Vagina (tissue), 2 donors: Measurements from ENCODE around the gene SAMD4B. TPM values are rescaled to one million over a fixed set of nuclear protein-coding genes. Genes with fewer than 3 reads are reported as not detected.
A peak's percentile ranks its signal among the peaks of the same experiment; 100 is the strongest.

Experiments
- DNase-seq, 2 donors: peaks; one replicate each; pipeline ENCODE4 v3.0.0-alpha.2; 2017; ENCODE audit errors: extremely low spot score in 2 of 2
- H3K27ac ChIP-seq: fragments of 200-600 bp; sonication (generic); one replicate; pipeline ENCODE4 v1.5.1; 2019
- H3K27me3 ChIP-seq: fragments of 200-600 bp; sonication (generic); one replicate; pipeline ENCODE4 v1.5.1; 2019
- H3K36me3 ChIP-seq, 2 donors: fragments of 200-600 bp; sonication (generic); one replicate each; pipeline ENCODE4 v1.5.1; 2017 to 2019
- H3K4me1 ChIP-seq: fragments of 200-600 bp; sonication (generic); one replicate; pipeline ENCODE4 v1.5.1; 2019
- H3K4me3 ChIP-seq, 2 donors: fragments of 200-600 bp; sonication (generic); 1 replicate in 1 of 2; 2 replicates in 1 of 2; pipeline ENCODE4 v1.5.1; 2016 to 2019
- H3K9me3 ChIP-seq: fragments of 200-600 bp; sonication (generic); one replicate; pipeline ENCODE4 v1.5.1; 2019
- CTCF ChIP-seq, 3 experiments: fragments of 450-650 bp in 2 of 3; fragments of 200-600 bp in 1 of 3; sonication (generic) in 1 of 3; IDR thresholded peaks; one replicate each; pipeline ENCODE4 v1.5.1; 2017 to 2019; ENCODE audit warnings: antibody characterized with exemption in 3 of 3, mild to moderate bottlenecking in 2 of 3, moderate library complexity in 2 of 3
- POLR2A ChIP-seq, 2 donors: fragments of 450-650 bp; IDR thresholded peaks; one replicate each; pipeline ENCODE4 v1.6.1; 2017; ENCODE audit warnings: antibody characterized with exemption in 2 of 2, mild to moderate bottlenecking in 2 of 2, moderate library complexity in 2 of 2
- POLR2AphosphoS5 ChIP-seq, 2 donors: sonication (generic); formaldehyde crosslinking; IDR thresholded peaks; one replicate each; pipeline ENCODE4 v1.9.0; 2017; ENCODE audit warnings: antibody characterized with exemption in 2 of 2, mild to moderate bottlenecking in 2 of 2, low read depth in 1 of 2; ENCODE audit not compliant: insufficient read depth in 1 of 2
- intact Hi-C: fragments of 100-400 bp; cut with DNase I; formaldehyde crosslinking; loops from one replicate; pipeline ENCODE4 v1.15.1; 2023
- total RNA-seq: library from RNA; depleted of rRNA; stranded (reverse); fragments of >200 nt; gene quantifications from one replicate; pipeline ENCODE4 v1.2.3, GENCODE V29; 2016

Gene SAMD4B
- total RNA-seq, 1 donor from 2014 or later = 128 TPM

DNA sequence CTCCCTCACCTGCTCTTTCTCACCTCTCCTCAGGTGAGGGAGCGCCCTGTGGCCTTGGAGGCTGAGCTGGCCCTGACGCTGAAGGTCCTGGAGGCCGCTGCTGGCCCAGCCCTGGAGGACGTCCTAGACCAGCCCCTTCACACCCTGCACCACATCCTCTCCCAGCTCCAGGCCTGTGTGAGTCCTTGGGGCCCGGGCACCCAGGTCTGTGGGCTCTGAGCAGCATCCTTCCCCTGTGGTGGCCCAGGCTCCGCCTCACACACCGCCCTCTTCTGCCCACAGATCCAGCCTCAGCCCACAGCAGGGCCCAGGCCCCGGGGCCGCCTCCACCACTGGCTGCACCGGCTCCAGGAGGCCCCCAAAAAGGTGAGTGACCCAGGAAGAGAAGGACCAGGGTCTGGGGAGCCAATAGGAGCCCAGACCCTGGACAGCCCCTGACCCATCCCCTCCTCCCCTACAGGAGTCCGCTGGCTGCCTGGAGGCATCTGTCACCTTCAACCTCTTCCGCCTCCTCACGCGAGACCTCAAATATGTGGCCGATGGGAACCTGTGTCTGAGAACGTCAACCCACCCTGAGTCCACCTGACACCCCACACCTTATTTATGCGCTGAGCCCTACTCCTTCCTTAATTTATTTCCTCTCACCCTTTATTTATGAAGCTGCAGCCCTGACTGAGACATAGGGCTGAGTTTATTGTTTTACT, 44.1 kb upstream of the SAMD4B start:
- Histone ChIP-seq H3K27ac (no peak overlapping the region), H3K4me3 (no peak overlapping the region), H3K27me3 (no peaks in the 10 kb centered on the region), H3K36me3 (no peaks in the 10 kb centered on the region), H3K4me1 (no peaks in the 10 kb centered on the region), H3K9me3 (no peaks in the 10 kb centered on the region)
- TF ChIP-seq POLR2AphosphoS5 (IDR thresholded peaks at IDR 0.05; ENCODE audit: insufficient read depth in 1 of 2, low read depth in 1 of 2) (peak in 1 of 2 donors; percentile 24), CTCF (IDR thresholded peaks at IDR 0.05) (no peak), POLR2A (IDR thresholded peaks at IDR 0.05) (no peak)
- intact Hi-C loops = no loop called here
- DNase-seq = no peak

DNA sequence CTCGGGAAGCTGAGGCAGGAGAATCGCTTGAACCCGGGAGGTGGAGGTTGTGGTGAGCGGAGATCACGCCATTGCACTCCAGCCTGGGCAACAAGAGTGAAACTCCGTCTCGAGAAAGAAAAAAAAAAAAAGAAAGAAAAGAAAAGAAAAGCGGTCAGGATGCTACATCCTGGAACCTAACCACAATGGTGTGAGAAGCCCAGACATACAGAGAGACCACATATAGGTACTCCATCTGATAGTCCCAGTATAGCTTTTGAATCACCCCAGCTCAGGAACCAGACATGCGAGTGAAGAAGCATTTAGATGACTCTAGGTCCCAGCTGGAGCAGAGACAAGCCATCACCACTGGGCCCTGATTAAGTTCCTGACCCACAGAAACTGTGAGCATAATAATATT, 42.8 kb upstream of the SAMD4B start:
- H3K36me3 ChIP-seq = no peaks in the 10 kb centered on the region
- intact Hi-C loops = no loop called here
- no peak overlapping the region for H3K4me3 ChIP-seq
- TF ChIP-seq POLR2A (IDR thresholded peaks at IDR 0.05) = no peak
- no peak for TF ChIP-seq POLR2AphosphoS5 (IDR thresholded peaks at IDR 0.05; ENCODE audit: insufficient read depth in 1 of 2, low read depth in 1 of 2)
- no peak for TF ChIP-seq CTCF (IDR thresholded peaks at IDR 0.05)
- H3K27me3 ChIP-seq = no peaks in the 10 kb centered on the region
- no peak for DNase-seq
- no peaks in the 10 kb centered on the region for H3K9me3 ChIP-seq
- no peak overlapping the region for H3K27ac ChIP-seq
- H3K4me1 ChIP-seq = no peaks in the 10 kb centered on the region

GRCh38 chr19:39299832-39300231, 42.4 kb upstream of the SAMD4B start:
- intact Hi-C loops = no loop called here
- no peaks in the 10 kb centered on the region for H3K27me3 ChIP-seq
- no peak for DNase-seq
- H3K4me1 ChIP-seq = no peaks in the 10 kb centered on the region
- TF ChIP-seq POLR2AphosphoS5 (IDR thresholded peaks at IDR 0.05; ENCODE audit: insufficient read depth in 1 of 2, low read depth in 1 of 2) (no peak), CTCF (IDR thresholded peaks at IDR 0.05) (no peak), POLR2A (IDR thresholded peaks at IDR 0.05) (no peak)
- no peak overlapping the region for H3K4me3 ChIP-seq
- no peaks in the 10 kb centered on the region for H3K9me3 ChIP-seq
- no peak overlapping the region for H3K27ac ChIP-seq
- no peaks in the 10 kb centered on the region for H3K36me3 ChIP-seq

DNA sequence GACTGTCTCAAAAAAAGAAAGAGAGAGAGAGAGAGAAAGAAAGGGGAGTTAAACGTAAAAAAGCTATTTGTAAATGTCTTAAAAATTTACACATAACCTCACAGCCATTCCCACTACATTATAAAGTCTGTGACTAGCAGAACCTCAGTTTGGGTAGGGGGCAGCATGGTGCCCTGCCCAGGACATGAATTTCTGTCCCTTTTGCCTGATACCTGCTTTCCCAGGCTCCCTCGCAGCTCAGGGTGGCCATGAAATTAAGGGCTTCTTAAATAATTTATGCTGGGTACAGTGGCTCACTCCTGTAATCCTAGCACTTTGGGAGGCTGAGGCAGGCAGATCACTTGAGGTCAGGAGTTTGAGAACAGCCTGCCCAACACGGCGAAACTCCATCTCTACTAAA, 41.2 kb upstream of the SAMD4B start:
- H3K4me1 ChIP-seq = no peaks in the 10 kb centered on the region
- no peaks in the 10 kb centered on the region for H3K27me3 ChIP-seq
- no peak overlapping the region for H3K27ac ChIP-seq
- intact Hi-C loops = no loop called here
- TF ChIP-seq CTCF (IDR thresholded peaks at IDR 0.05) (no peak), POLR2AphosphoS5 (IDR thresholded peaks at IDR 0.05; ENCODE audit: insufficient read depth in 1 of 2, low read depth in 1 of 2) (no peak), POLR2A (IDR thresholded peaks at IDR 0.05) (no peak)
- no peaks in the 10 kb centered on the region for H3K36me3 ChIP-seq
- no peak overlapping the region for H3K4me3 ChIP-seq
- DNase-seq = no peak
- no peaks in the 10 kb centered on the region for H3K9me3 ChIP-seq

GRCh38 chr19:39301562-39301961, 40.7 kb upstream of the SAMD4B start:
- no peaks in the 10 kb centered on the region for H3K9me3 ChIP-seq
- intact Hi-C loops = no loop called here
- H3K27me3 ChIP-seq = no peaks in the 10 kb centered on the region
- no peak overlapping the region for H3K4me3 ChIP-seq
- DNase-seq = no peak
- H3K27ac ChIP-seq = no peak overlapping the region
- H3K36me3 ChIP-seq = no peaks in the 10 kb centered on the region
- H3K4me1 ChIP-seq = no peaks in the 10 kb centered on the region
- TF ChIP-seq POLR2AphosphoS5 (IDR thresholded peaks at IDR 0.05; ENCODE audit: insufficient read depth in 1 of 2, low read depth in 1 of 2) = no peak
- no peak for TF ChIP-seq CTCF (IDR thresholded peaks at IDR 0.05)
- no peak for TF ChIP-seq POLR2A (IDR thresholded peaks at IDR 0.05)
